Ectodermal cell (in vitro differentiated cells): ENCODE data around the gene ABR.

Experiments
- H3K27ac ChIP-seq: 2 replicates; pipeline ENCODE4 v1.7.0; 2013; ENCODE audit warnings: mild to moderate bottlenecking, low read depth, low read length; ENCODE audit not compliant: insufficient read depth, poor library complexity, severe bottlenecking
- H3K27me3 ChIP-seq: 2 replicates; pipeline ENCODE4 v1.7.0; 2013; ENCODE audit warnings: mild to moderate bottlenecking, low read length; ENCODE audit not compliant: insufficient read depth, control insufficient read depth, poor library complexity, severe bottlenecking
- H3K36me3 ChIP-seq: one replicate; pipeline ENCODE4 v1.7.0; 2013; ENCODE audit warnings: low read length; ENCODE audit not compliant: control insufficient read depth, insufficient read depth
- H3K4me1 ChIP-seq: one replicate; pipeline ENCODE4 v1.7.0; 2013; ENCODE audit warnings: low read length; ENCODE audit not compliant: control insufficient read depth, insufficient read depth
- H3K4me3 ChIP-seq: 2 replicates; pipeline ENCODE4 v1.7.0; 2013; ENCODE audit warnings: low read depth, low read length, control low read depth; ENCODE audit not compliant: insufficient read depth
- H3K9me3 ChIP-seq: 2 replicates; pipeline ENCODE4 v1.7.0; 2013; ENCODE audit warnings: mild to moderate bottlenecking, low read length, moderate library complexity; ENCODE audit not compliant: control insufficient read depth
- WGBS, 2 experiments: methylation state at CpG; one replicate each; pipeline ENCODE4 v1.1.7; 2013; ENCODE audit warnings: missing lambda C conversion rate in 2 of 2; 5-methylcytosine and 5-hydroxymethylcytosine counted together

ABR gene

DNA sequence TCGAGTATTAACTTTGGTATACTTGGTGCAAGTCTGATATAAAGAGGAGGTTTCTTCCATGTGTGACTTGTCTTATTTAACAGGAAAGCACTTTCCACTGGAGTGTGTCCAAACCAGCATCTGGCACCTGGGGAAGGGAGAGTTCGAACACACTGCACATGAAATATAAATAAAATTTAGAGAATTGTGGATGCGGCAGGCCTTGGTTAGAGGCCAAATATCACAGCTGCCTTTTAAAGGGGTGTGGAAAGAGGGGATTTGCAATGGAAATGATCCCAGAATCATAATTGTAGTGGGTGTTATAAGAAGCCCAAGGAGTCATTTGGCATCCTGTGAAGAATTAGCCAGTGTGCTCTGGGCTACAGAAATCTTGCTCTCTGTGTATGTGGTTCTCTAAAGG lies 195.9 kb downstream of the ABR start:
- 96 to 97% methylated on average over 3 of the region's 3 CpGs for WGBS, 2 experiments
- Histone ChIP-seq H3K9me3 (no peaks in the 10 kb centered on the region), H3K27me3 (no peaks in the 10 kb centered on the region), H3K4me3 (no peak overlapping the region), H3K27ac (no peak overlapping the region), H3K4me1 (no peaks in the 10 kb centered on the region), H3K36me3 (no peaks in the 10 kb centered on the region)

DNA sequence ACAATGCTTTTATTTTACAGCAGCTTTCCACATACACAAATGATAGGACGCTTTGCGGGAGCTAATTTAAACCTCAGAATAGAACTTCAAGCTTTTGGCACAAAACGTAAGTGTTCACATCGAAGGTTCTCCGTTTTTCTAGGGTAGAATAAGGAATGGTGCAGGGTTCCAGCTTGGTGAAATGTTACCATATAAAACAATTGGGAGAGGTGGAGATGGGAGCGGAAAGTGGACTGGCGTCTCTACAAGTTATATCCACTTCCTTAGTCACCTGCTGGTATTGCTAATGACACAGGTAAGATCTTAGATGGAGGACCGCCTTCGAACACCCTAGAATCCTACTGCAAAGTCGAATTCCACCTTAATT lies 198.5 kb downstream of the ABR start:
- Histone ChIP-seq H3K27me3 (no peaks in the 10 kb centered on the region), H3K36me3 (no peaks in the 10 kb centered on the region), H3K9me3 (no peaks in the 10 kb centered on the region), H3K4me1 (peaks cover 11% of the 10 kb centered on the region), H3K4me3 (no peak overlapping the region), H3K27ac (no peak overlapping the region)
- WGBS, 2 experiments: 37 to 38% methylated on average over 10 of the region's 10 CpGs

DNA sequence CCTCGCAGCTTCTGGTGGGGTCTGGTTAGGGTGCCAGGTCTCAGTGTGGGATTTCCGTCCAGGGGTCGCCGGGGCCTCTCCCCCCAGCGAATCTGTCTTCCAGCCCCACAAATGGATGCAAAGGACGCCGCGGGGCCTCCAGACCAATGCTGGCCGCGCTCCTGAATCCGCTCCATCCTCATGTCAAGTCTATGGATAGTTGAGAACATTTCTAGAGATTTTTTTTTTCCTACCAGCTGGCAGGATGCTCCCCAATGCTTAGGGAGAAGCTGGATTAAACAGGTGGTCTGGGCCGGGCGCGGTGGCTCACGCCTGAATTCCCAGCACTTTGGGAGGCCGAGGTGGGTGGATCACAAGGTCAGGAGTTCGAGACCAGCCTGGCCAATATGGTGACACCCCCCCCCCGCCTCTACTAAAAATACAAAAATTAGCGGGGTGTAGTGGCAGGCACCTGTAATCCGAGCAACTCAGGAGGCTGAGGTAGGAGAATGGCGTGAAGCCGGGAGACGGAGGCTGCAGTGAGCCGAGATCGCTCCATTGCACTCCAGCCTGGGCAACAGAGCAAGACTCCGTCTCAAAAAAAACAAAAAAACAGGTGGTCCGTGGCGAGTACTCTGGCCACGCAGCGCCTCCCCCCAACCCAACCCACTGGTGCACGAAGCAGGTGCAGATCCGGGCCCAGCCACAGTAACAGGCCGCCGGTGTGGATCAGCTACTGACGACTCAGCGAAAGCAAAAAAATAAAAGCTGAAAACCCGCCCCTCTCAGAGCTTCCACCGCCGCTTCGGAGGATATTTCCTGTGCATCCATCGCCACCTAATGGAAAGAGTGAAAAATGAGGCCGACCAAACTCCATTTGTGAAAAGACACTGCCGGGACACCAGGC lies 199.1 kb downstream of the ABR start:
- H3K4me3 ChIP-seq: peak overlapping the region; percentile 80
- no peaks in the 10 kb centered on the region for H3K27me3 ChIP-seq
- peaks cover 11% of the 10 kb centered on the region for H3K4me1 ChIP-seq
- no peaks in the 10 kb centered on the region for H3K36me3 ChIP-seq
- no peaks in the 10 kb centered on the region for H3K9me3 ChIP-seq
- WGBS, 2 experiments: 52 to 55% methylated on average over 43 of the region's 43 CpGs
- peak overlapping the region; percentile 67 for H3K27ac ChIP-seq

DNA sequence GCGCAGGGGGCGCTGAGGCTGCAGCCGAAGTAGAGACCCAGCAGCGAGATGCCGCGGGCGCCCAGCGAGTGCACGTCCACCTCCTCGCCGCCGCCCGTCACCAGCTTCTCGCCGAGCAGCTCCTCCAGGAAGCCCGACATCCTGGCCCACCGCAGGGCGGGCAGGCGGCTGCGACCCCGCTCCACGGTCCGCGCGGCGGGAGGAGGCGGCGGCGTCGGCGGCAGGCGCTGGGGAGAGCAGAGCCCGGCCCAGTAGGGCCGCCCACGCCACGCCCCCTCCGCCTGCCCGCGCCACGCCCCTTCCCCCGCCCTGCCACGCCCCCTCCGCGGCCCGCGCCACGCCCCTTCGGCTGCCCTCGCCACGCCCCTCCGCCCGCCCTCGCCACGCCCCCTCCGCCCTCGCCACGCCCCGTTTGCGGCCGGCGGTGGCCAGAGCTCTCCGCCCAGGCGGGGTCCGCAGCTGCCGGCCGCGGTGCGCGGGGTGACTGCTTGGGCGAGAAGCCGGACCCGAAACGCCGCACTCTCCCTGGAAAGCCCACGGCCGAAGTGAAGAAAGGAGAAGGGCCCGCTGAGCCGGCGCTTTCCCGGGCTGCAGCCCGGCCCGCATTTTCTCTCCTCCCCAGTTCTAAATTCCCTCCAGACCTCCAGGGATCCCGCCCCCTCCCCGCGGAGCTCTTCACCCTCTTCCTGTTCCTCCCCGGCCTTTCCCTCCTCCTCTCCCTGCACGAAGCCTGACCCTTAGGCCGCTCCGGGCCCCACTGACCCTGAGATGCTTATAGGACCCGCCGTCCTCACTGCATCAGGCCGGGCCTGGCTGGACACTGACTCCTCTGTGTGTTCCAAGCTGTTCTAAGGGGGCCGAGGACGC lies 200.0 kb downstream of the ABR start, which contains the start of gene NXN:
NXN (minus strand) TSS at position 238 of the 867 bp plus-strand sequence.
- Histone ChIP-seq H3K4me1 (peaks cover 11% of the 10 kb centered on the region), H3K27ac (peak within 1 kb of the TSS; percentile 67), H3K4me3 (peak within 1 kb of the TSS; percentile 80), H3K36me3 (no peaks in the 10 kb centered on the region), H3K27me3 (no peaks in the 10 kb centered on the region), H3K9me3 (no peaks in the 10 kb centered on the region)
- 2% methylated on average over 94 of the region's 94 CpGs for WGBS, 2 experiments

DNA sequence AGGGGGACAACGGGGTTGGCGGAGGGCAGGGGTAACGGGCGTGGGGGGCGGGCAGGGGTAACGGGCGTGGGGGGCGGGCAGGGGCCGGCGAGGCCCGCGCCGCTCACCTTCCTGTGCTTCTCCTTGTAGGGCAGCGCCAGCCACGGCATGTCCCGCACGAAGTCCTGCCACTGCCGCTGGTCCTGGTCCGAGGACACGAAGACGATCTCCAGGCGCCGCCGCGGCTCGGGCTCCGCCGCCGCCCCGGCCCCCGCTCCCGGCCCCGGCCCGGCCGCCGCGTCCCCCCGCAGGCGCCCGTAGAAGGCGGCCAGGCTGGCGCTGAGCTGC lies 200.6 kb downstream of the ABR start:
- Histone ChIP-seq H3K36me3 (no peaks in the 10 kb centered on the region), H3K27me3 (no peaks in the 10 kb centered on the region), H3K27ac (peak overlapping the region; percentile 55), H3K4me3 (peak overlapping the region; percentile 80), H3K4me1 (peaks cover 11% of the 10 kb centered on the region), H3K9me3 (no peaks in the 10 kb centered on the region)
- WGBS, 2 experiments: 0 to 1% methylated on average over 42 of the region's 42 CpGs

DNA sequence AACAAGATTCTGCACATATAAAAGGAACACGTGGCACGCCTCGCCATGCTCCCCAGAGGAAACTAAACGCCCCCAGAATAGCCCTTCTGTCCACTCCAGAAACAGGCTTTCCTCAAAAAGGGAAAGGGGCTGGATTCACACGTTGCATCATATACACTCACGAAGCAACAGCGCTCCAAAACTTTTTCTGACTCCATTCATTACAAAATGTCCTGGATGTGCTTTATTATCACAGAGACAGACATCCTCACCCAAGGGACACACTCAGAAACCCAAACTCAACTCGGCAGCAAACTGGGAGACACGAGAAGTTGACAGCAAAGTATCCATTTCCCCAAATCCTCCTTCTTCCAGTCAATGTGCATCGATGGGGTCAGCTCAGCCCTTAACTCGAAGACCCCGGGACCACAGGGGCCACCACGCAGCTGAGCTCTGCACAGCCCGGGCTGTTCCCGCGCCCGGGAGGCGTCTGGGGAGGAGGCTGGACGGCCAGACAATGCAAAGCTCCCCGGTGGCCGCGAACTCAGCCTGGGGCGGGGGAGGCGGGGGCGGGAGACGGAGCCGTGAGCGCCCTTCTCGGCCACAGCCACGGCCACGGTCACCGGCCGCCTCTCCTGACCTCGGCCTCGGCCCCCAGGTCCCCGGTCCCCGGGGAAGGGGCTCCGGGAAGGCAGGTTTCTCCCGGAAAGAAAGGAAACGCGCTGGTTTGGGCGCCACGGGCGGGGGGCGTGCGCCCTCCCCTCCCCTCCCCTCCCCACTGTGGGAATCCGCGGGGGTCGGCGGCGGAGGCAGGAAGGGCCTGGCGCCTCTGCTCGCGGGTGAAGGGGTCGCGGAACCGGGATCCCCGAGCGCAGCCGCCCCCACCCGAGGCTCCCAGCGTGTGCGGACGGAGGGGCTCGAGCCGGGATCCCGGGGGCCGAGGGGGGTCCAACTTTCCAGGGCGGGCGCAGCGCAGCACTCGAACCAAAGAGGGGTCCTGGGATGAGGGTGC lies 201.4 kb downstream of the ABR start:
- WGBS, 2 experiments: 0 to 1% methylated on average over 69 to 72 of the region's 72 CpGs
- Histone ChIP-seq H3K36me3 (no peaks in the 10 kb centered on the region), H3K4me3 (peak overlapping the region; percentile 80), H3K4me1 (peaks cover 11% of the 10 kb centered on the region), H3K27ac (no peak overlapping the region), H3K27me3 (no peaks in the 10 kb centered on the region), H3K9me3 (no peaks in the 10 kb centered on the region)

DNA sequence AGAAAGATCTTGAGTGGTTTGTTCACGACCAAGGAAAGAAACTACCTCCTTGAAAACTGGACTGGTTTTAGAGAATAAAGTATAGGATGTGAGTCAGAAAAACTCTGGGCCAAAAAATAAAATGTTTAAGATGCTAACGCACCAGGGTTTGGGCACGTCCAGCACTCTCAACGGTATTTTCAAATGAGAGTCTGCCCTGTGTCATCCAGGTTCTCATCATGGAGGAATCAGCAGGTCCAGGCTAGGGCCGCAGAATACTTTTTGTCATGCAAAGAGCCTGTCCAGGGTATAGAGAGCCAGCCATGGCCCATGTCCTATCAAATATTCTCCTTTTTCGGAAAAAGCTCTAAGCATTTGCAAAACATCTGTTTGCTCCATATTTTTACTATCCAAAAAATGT lies 202.6 kb downstream of the ABR start:
- peaks cover 11% of the 10 kb centered on the region for H3K4me1 ChIP-seq
- H3K9me3 ChIP-seq: no peaks in the 10 kb centered on the region
- H3K27me3 ChIP-seq: no peaks in the 10 kb centered on the region
- no peaks in the 10 kb centered on the region for H3K36me3 ChIP-seq
- WGBS, 2 experiments: 32 to 36% methylated on average over 6 of the region's 6 CpGs
- peak overlapping the region; percentile 80 for H3K4me3 ChIP-seq
- no peak overlapping the region for H3K27ac ChIP-seq

DNA sequence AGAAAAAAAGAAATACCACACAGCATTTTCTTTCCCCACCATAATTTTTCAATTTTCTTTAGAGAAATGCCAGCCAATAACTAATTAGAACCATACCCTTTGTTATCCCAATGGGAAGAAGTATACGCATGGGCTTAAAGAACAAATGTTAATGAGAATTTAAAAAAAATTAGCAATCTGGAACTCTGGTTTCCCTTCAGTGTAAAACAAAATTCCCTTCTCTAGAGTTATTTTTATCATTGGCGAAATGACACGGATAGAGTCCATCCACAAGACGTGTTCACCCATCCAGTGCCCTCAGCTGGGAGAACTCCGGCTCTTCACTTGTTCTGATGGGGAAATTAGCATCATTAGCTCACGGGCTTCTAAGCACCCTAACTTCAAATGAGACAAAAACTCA lies 203.5 kb downstream of the ABR start:
- Histone ChIP-seq H3K36me3 (no peaks in the 10 kb centered on the region), H3K27ac (no peak overlapping the region), H3K9me3 (no peaks in the 10 kb centered on the region), H3K27me3 (no peaks in the 10 kb centered on the region), H3K4me3 (no peak overlapping the region), H3K4me1 (peaks cover 11% of the 10 kb centered on the region)
- 87 to 93% methylated on average over 5 to 6 of the region's 6 CpGs for WGBS, 2 experiments

DNA sequence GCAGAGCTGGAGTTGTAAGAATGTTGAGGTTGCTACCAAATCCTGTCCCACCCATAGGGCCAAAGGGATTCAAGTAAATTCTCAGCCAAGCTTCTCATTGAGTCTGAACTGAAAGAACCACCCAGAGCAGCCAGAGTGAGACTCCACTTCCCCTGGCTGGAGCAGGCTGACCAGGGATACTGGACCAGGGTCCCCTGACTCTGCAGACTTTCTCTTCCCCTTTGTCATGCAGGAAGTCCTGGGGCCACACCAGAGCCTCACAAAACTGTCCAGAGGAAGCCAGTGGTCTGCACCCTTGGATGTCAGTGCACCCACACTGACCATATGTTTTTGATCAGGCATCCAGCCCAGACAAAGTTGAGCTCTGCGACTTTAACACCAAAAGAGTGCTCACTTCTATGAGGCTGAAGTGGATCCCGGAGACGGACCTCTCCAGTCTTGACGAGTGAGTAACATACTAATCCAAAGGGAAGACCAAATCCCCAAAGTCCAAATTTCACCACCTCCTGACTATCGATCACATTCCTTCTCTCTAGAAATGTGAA lies 204.3 kb downstream of the ABR start:
- WGBS, 2 experiments: 83 to 85% methylated on average over 5 of the region's 5 CpGs
- no peaks in the 10 kb centered on the region for H3K36me3 ChIP-seq
- H3K4me3 ChIP-seq: no peak overlapping the region

More for the DNA sequence above, 204.3 kb downstream of the ABR start:
- H3K27ac ChIP-seq: no peak overlapping the region
- H3K27me3 ChIP-seq: no peaks in the 10 kb centered on the region
- H3K4me1 ChIP-seq: peaks cover 12% of the 10 kb centered on the region
- H3K9me3 ChIP-seq: no peaks in the 10 kb centered on the region
